Neuronal stem cell (in vitro differentiated cells): ENCODE measurements around the gene RAVER1.

Experiments
- DNase-seq: peaks from one replicate; pipeline ENCODE4 v3.0.0-alpha.2; 2013; ENCODE audit warnings: low spot score
- H2AFZ ChIP-seq: one replicate; pipeline ENCODE4 v1.6.1; 2013; ENCODE audit warnings: mild to moderate bottlenecking, low read length, inconsistent platforms
- H2AK5ac ChIP-seq: 2 replicates; pipeline ENCODE4 v1.6.1; 2013; ENCODE audit warnings: low read depth, mild to moderate bottlenecking, inconsistent platforms, low read length, moderate library complexity, mixed read lengths
- H2BK120ac ChIP-seq: 2 replicates; pipeline ENCODE4 v1.6.1; 2013; ENCODE audit warnings: low read depth, mild to moderate bottlenecking, inconsistent platforms, low read length, moderate library complexity, mixed read lengths
- H2BK12ac ChIP-seq: one replicate; pipeline ENCODE4 v1.6.1; 2013; ENCODE audit warnings: low read length, inconsistent platforms
- H2BK15ac ChIP-seq: 2 replicates; pipeline ENCODE4 v1.6.1; 2013; ENCODE audit warnings: mild to moderate bottlenecking, low read length, inconsistent platforms, mixed read lengths
- H2BK5ac ChIP-seq: one replicate; pipeline ENCODE4 v1.6.1; 2013; ENCODE audit warnings: inconsistent platforms, mild to moderate bottlenecking, low read length, moderate library complexity
- H3K14ac ChIP-seq: one replicate; pipeline ENCODE4 v1.6.1; 2013; ENCODE audit warnings: low read length, inconsistent platforms
- H3K18ac ChIP-seq: 2 replicates; pipeline ENCODE4 v1.6.1; 2013; ENCODE audit warnings: low read length, inconsistent platforms
- H3K23ac ChIP-seq: 2 replicates; pipeline ENCODE4 v1.6.1; 2013; ENCODE audit warnings: low read depth, mild to moderate bottlenecking, mixed read lengths, low read length, inconsistent platforms; ENCODE audit not compliant: poor library complexity
- H3K27ac ChIP-seq: replicated peaks from 3 replicates; pipeline ENCODE4 v1.5.1; 2013; ENCODE audit warnings: low read length, inconsistent platforms
- H3K27me3 ChIP-seq, 3 experiments: 2 replicates each; pipeline ENCODE4 v1.6.1; 2013; ENCODE audit warnings: low read length in 3 of 3, mild to moderate bottlenecking in 2 of 3, inconsistent platforms in 1 of 3, low read depth in 1 of 3, mixed read lengths in 1 of 3, moderate library complexity in 1 of 3; ENCODE audit not compliant: control insufficient read depth in 3 of 3, insufficient read depth in 3 of 3
- H3K36me3 ChIP-seq, 2 donors: replicated peaks in 1 of 2; 2 replicates each; pipeline ENCODE4 v1.6.1; 2013; ENCODE audit warnings: low read length in 2 of 2; ENCODE audit not compliant: control insufficient read depth in 2 of 2, insufficient read depth in 2 of 2
- H3K4ac ChIP-seq: 2 replicates; pipeline ENCODE4 v1.6.1; 2013; ENCODE audit warnings: inconsistent platforms, mild to moderate bottlenecking, low read length, moderate library complexity
- H3K4me1 ChIP-seq, 2 donors: 1 replicate in 1 of 2; 2 replicates in 1 of 2; pipeline ENCODE4 v1.6.1; 2013; ENCODE audit warnings: low read length in 2 of 2, low read depth in 1 of 2; ENCODE audit not compliant: control insufficient read depth in 2 of 2, insufficient read depth in 1 of 2
- H3K4me2 ChIP-seq: one replicate; pipeline ENCODE4 v1.6.1; 2013; ENCODE audit warnings: mild to moderate bottlenecking, low read length, inconsistent platforms; ENCODE audit not compliant: insufficient read depth, poor library complexity, severe bottlenecking
- H3K4me3 ChIP-seq, 2 donors: 2 replicates each; pipeline ENCODE4 v1.5.1; 2013; ENCODE audit warnings: low read length in 2 of 2, mild to moderate bottlenecking in 2 of 2, inconsistent platforms in 1 of 2, moderate library complexity in 1 of 2
- H3K79me1 ChIP-seq: one replicate; pipeline ENCODE4 v1.6.1; 2013; ENCODE audit warnings: low read depth, mild to moderate bottlenecking, inconsistent platforms, low read length, moderate library complexity
- H3K9ac ChIP-seq: one replicate; pipeline ENCODE4 v1.6.1; 2013; ENCODE audit warnings: mild to moderate bottlenecking, low read depth, low read length, inconsistent platforms; ENCODE audit not compliant: poor library complexity
- H3K9me3 ChIP-seq, 2 donors: replicated peaks in 1 of 2; 2 replicates each; pipeline versions ENCODE3 to v1.6.1; 2013; ENCODE audit warnings: low read length in 2 of 2, mild to moderate bottlenecking in 2 of 2, inconsistent platforms in 1 of 2, low read depth in 1 of 2, mixed read lengths in 1 of 2, moderate library complexity in 1 of 2; ENCODE audit not compliant: control insufficient read depth in 2 of 2, insufficient read depth in 1 of 2
- H4K8ac ChIP-seq: one replicate; pipeline ENCODE4 v1.6.1; 2013; ENCODE audit warnings: low read depth, mild to moderate bottlenecking, inconsistent platforms, low read length, moderate library complexity
- H4K91ac ChIP-seq: one replicate; pipeline ENCODE4 v1.6.1; 2013; ENCODE audit warnings: low read length, low read depth, mild to moderate bottlenecking, inconsistent platforms; ENCODE audit not compliant: poor library complexity
- WGBS, 2 donors: extraction: QIAGEN DNeasy Blood & Tissue Kit; methylation state at CpG; one replicate each; pipeline ENCODE4 v1.1.7; 2013; ENCODE audit warnings: missing lambda C conversion rate in 2 of 2, mixed read lengths in 1 of 2; ENCODE audit not compliant: insufficient read length in 2 of 2, insufficient replicate concordance in 1 of 2; ENCODE audit errors: extremely low coverage in 2 of 2; 5-methylcytosine and 5-hydroxymethylcytosine counted together

The RAVER1 gene

DNA sequence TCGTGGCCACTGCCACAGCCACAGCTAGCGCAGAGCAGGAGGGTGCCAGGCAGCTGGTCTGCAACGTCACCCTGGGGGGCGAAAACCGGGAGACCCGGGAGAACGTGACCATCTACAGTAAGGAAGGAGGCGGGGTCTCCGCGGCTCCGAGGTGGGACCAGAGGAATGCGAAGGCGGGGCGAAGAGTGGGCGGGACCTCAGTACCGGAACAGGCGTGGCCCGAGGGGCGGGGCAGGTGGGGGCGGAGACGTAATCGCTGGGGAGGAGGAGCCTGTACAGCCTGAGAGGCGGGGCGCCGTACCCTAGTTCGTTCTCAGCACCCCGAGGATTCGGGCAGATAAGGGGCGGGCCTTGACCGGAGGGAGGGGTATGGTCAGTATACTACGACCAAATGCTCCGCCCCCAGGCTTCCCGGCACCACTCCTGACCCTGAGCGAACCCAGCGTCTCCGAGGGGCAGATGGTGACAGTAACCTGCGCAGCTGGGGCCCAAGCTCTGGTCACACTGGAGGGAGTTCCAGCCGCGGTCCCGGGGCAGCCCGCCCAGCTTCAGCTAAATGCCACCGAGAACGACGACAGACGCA lies 41.0 kb downstream of the RAVER1 start:
- DNase-seq, result peak; percentile 77
- peak overlapping the region; percentile 55 to 76 for H3K4me3 ChIP-seq
- H2BK5ac ChIP-seq, result no peak overlapping the region
- H3K79me1 ChIP-seq, result no peaks in the 10 kb centered on the region
- no CpG with 5 or more reads among the region's 45 CpGs for WGBS, 2 donors
- H4K91ac ChIP-seq, result no peak overlapping the region
- H3K23ac ChIP-seq, result peak overlapping the region; percentile 29
- H3K14ac ChIP-seq, result no peak overlapping the region
- H2BK15ac ChIP-seq, result peak overlapping the region; percentile 61
- peak overlapping the region; percentile 2 for H2BK12ac ChIP-seq
- H3K9ac ChIP-seq, result no peak overlapping the region
- H3K36me3 ChIP-seq, result no peaks in the 10 kb centered on the region
- no peak overlapping the region for H3K27ac ChIP-seq
- no peak overlapping the region for H2AK5ac ChIP-seq
- H3K18ac ChIP-seq, result peak overlapping the region; percentile 79
- no peak overlapping the region for H4K8ac ChIP-seq
- no peak overlapping the region for H3K4ac ChIP-seq
- peaks cover 29 to 32% of the 10 kb centered on the region in 2 donors for H3K4me1 ChIP-seq
- H3K9me3 ChIP-seq, result peaks cover 5 to 13% of the 10 kb centered on the region in 2 donors
- H2AFZ ChIP-seq, result peak overlapping the region; percentile 98
- H2BK120ac ChIP-seq, result no peak overlapping the region
- H3K27me3 ChIP-seq, result peaks cover 75 to 96% (median 76%) of the 10 kb centered on the region in 3 experiments
- H3K4me2 ChIP-seq, result peak overlapping the region; percentile 77

DNA sequence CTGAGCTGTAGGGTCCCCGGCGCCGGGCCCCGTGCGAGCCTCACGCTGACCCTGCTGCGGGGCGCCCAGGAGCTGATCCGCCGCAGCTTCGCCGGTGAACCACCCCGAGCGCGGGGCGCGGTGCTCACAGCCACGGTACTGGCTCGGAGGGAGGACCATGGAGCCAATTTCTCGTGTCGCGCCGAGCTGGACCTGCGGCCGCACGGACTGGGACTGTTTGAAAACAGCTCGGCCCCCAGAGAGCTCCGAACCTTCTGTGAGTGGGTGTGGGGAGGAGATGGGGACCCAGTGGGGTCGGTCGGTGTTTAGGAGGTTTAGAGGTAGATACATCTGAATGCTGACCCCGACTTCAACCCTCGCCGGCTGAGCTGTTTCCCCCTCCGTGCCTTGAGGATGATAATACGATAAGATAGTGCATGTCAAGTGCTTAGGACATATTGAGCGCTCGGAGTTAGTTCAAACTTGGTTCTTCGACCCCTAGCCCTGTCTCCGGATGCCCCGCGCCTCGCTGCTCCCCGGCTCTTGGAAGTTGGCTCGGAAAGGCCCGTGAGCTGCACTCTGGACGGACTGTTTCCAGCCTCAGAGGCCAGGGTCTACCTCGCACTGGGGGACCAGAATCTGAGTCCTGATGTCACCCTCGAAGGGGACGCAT lies 41.6 kb downstream of the RAVER1 start:
- Histone ChIP-seq H2BK15ac (peak overlapping the region; percentile 18), H3K27ac (no peak overlapping the region), H4K8ac (no peak overlapping the region), H3K4me2 (peak overlapping the region; percentile 87), H2BK5ac (no peak overlapping the region), H3K27me3 (peaks cover 72 to 100% (median 77%) of the 10 kb centered on the region in 3 experiments), H4K91ac (no peak overlapping the region), H3K23ac (peak overlapping the region; percentile 52), H3K4me1 (peaks cover 28 to 35% of the 10 kb centered on the region in 2 donors), H3K18ac (peak overlapping the region; percentile 58), H3K9me3 (peaks cover 5 to 13% of the 10 kb centered on the region in 2 donors), H3K14ac (no peak overlapping the region), H3K9ac (peak overlapping the region; percentile 61), H2BK120ac (no peak overlapping the region), H2AFZ (peak overlapping the region; percentile 98), H2AK5ac (peak overlapping the region; percentile 39), H3K36me3 (no peaks in the 10 kb centered on the region), H2BK12ac (peak overlapping the region; percentile 14), H3K4me3 (peak overlapping the region; percentile 55 to 76), H3K79me1 (no peaks in the 10 kb centered on the region), H3K4ac (no peak overlapping the region)
- DNase-seq, result no peak
- WGBS, 2 donors, result no CpG with 5 or more reads among the region's 49 CpGs

DNA sequence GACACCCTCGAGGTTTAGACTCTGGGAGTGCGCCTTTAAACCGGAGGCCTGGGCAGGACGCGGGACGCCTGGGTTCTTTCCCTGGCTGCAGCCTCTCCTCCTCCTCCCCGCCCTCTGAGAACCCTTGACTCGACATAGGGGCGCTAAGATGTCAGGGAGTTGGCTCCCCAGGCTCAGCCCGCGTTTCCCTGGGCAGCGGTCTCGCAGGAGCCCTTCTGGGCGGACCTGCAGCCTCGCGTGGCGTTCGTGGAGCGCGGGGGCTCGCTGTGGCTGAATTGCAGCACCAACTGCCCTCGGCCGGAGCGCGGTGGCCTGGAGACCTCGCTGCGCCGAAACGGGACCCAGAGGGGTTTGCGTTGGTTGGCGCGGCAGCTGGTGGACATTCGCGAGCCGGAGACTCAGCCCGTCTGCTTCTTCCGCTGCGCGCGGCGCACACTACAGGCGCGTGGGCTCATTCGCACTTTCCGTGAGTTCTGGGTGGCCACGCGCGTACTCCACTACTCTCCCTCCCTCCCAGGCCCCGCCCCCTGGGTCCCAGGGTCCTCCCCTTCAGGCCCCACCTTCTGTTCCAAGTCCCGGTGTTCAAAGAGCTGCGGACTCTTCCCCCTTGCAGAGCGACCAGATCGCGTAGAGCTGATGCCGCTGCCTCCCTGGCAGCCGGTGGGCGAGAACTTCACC lies 42.3 kb downstream of the RAVER1 start:
- Histone ChIP-seq H3K27me3 (peaks cover 66 to 98% (median 72%) of the 10 kb centered on the region in 3 experiments), H2BK120ac (no peak overlapping the region)

More for the DNA sequence above, 42.3 kb downstream of the RAVER1 start:
- peaks cover 0 to 2% of the 10 kb centered on the region in 2 donors for H3K36me3 ChIP-seq
- H3K23ac ChIP-seq, result peak overlapping the region; percentile 52
- H3K4me1 ChIP-seq, result peaks cover 26 to 34% of the 10 kb centered on the region in 2 donors
- no peak overlapping the region for H3K14ac ChIP-seq
- H4K91ac ChIP-seq, result no peak overlapping the region
- peak overlapping the region; percentile 87 for H3K4me2 ChIP-seq
- H3K9me3 ChIP-seq, result peaks cover 5 to 14% of the 10 kb centered on the region in 2 donors
- no CpG with 5 or more reads among the region's 57 CpGs for WGBS, 2 donors
- H3K18ac ChIP-seq, result peak overlapping the region; percentile 76
- no peak overlapping the region for H4K8ac ChIP-seq
- H3K9ac ChIP-seq, result peak overlapping the region; percentile 61
- no peak overlapping the region for H3K4ac ChIP-seq
- H2BK5ac ChIP-seq, result peak overlapping the region; percentile 26
- peak overlapping the region; percentile 85 for H2AK5ac ChIP-seq
- no peak overlapping the region for H3K27ac ChIP-seq
- no peaks in the 10 kb centered on the region for H3K79me1 ChIP-seq
- DNase-seq, result no peak
- peak overlapping the region; percentile 25 to 55 for H3K4me3 ChIP-seq
- peak overlapping the region; percentile 98 for H2AFZ ChIP-seq
- peak overlapping the region; percentile 14 for H2BK12ac ChIP-seq
- peak overlapping the region; percentile 69 for H2BK15ac ChIP-seq
